EL (cell line): Measurements from ENCODE around the gene RMND1.
"Not testable (repeated sequence)": the region's sequence is repeated elsewhere in the genome, so short reads cannot be mapped to it uniquely, and the experiment has no call there.

Experiments used
- DNase-seq: peaks from one replicate; pipeline ENCODE4 v3.0.0-alpha.2; 2016

The RMND1 gene

DNA sequence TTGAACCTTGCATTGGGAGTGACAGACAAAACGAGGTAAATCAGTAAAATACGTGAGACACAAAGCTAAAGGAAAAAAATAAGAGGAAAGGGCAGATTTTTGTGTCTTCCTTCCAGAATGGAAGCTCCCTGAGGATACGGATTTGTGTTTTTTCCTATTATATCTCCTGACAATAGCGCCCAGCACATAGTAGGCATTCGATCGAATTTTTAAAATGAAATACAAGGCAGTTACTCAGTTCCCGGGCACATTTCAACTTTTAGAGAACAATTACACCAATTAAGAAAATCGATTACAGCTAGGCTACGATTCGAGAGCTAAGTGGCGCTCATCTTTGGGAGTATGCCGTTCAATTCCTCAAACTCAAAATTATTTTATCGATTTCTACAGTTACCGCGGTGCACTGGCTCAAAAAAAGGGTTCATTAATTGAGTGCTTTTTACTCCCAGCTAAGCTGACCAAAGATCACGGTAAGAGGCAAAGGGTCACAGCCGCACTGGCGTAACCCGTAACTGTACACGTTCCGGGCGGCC is 443 bp downstream of the RMND1 start:
- DNase-seq: no peak

DNA sequence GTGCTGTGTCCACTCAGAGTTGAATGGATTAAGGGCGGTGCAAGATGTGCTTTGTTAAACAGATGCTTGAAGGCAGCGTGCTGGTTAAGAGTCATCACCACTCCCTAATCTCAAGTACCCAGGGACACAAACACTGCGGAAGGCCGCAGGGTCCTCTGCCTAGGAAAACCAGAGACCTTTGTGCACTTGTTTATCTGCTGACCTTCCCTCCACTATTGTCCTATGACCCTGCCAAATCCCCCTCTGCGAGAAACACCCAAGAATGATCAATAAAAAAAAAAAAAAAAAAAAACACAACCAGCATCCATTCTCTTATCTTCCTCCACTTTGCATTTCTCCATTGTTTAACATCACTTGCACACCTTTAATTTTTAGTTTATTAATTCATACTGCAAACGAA is 998 bp downstream of the RMND1 start:
- not testable (repeated sequence) for DNase-seq

DNA sequence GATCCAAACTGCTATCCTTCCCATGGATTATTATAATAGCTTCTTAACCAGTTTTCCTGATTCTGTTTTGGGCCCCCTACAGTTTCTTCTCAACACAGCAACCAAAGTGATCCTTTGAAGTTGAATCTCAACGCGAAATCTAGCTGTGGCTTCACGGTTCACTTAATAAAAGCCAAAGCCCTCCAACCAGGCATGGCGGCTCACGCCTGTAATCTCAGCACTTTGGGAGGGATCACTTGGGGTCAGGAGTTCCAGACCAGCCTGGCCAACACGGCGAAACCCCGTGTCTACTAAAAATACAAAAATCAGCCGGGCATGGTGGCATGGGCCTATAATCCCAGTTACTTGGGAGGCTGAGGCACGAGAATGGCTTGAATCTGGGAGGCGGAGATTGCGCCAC is 3.3 kb downstream of the RMND1 start:
- DNase-seq: no peak

DNA sequence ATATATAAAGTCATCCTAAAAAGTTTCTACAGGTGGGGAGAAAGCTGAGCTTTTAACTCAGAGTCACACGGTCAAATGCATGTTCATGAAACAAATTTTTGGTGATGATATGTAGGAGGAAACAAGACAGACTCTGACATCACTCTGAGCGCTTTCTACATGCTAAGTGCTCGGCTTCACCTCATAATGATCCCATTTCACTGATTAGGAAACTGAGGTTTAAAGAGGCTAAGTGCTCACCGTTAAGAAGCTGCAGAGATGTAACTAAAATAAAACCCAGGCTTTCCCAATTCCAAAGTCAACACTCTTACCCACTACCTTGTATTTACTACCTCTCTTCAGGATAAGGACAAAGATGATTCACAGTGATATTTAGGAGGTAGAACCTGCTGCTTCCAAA is 4.7 kb downstream of the RMND1 start:
- no peak for DNase-seq

DNA sequence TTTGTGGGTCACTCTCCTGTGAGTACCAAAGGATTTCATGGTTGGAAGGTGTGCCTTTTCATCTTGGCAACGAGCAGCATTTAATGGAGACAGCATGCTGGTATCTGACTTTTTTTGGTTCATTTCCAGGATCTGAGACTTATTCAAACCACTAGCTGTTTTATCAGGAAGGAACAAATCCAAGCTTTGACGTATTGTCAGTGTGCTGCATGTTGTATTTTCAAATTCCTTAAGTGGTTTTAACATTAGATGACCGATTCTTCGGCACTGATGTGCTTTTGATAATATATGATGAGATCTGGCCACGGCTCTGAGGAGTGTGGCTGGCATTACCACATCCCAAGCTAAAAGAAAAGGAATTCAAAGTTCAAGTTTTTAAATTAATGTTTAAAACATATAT is 6.4 kb downstream of the RMND1 start:
- DNase-seq: peak; percentile 86

DNA sequence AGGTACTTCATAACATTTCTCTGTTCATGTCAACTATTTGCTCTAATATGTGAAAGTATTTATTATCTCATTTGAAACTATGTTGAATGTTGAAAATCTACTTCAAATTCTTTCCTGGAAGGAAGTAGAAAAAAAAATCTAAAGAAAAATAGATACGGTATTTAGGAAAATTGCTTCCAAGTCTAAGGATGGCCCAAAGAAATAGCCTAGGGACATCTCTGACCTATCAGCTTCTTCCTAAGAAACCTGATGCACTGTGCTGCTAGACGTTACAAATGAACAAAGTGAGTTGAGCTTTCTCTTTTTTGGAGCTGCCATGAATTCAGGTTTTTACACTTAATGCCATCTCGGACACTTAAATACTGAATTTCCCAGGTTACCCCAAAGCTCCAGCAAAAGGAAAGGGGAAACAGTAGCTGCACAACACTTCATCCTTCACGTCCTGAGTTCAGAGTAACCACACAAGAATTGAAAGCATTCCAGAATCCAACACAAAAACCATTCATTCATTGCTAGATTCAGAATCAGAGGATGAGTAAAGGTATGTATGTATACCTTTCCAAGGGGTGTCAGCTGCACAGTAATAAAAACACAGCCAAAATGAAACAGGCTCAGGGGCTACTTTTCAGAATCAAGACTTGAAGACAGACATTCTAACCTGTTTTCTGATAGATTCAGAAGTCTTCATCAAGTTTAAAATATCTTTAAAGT is 7.9 kb downstream of the RMND1 start:
- DNase-seq: no peak

DNA sequence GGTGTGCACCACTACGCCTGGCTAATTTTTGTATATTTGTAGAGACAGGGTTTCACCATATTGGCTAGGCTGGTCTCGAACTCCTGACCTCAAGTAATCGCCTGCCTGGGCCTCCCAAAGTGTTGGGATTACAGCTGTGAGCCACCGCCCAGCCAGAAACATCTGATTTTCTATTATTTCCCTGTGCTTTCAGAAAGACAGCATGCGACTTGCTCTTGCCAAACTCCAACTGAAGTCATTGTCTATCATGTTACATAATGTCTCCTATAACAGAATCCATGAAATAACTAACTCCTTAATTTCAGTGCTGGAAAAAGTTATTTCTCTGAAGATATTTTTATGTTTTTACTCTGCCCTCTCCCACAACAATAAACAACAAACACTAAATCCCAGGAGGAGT is 8.5 kb downstream of the RMND1 start:
- DNase-seq: no peak

DNA sequence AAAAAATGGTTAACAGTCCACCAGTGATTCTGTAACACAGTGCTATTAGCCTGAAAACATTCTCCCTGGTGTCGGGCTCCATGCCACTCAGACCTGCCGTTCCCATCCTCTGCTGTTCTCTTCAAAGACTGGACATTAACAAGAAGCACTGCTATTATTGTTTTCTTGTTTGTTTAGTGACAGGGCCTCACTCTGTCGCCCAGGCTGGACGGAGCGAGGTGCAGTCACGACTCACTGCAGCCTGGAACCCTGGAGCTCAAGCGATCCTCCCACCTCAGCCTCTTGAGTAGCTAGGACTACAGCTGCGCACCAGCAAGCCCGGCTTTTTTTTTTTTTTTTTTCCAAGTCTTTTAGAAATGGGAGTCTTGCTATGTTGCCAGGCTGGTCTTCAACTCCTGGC is 9.6 kb downstream of the RMND1 start:
- DNase-seq: no peak

DNA sequence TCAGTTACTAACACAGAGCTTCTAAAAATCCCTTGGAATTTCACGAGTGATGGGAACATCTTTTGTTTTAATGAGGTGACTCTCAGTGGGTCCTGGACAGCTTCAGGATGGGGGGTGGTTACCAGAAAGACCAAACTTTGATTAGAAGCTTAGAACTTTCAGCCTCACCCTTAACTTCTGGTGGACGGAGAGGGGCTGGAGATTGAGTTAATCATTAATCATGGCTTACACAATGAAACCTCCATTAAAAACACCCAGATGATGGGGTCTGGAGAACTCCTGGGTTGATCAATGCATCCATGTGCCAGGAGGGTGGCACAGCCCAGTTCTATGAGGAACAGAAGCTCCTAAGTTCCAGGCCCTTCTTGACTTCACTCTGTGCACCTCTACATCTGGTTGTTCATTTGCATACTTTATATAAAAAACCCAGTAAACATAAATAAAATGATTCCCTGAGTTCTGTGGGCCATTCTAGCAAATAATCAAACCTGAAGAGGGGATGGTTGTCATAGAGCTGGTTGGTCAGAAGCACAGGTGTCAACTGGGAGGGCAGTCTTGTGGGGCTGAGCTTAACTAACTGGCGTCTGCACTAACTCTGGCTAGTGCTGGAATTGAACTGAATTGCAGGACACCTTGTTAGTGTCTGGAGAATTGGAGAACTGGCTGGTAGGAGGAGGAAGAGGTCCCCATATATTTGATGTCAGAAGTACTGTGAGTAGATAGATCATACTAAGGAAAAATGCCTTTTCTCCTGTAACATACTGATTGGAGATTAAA is 10.3 kb downstream of the RMND1 start:
- DNase-seq: no peak

DNA sequence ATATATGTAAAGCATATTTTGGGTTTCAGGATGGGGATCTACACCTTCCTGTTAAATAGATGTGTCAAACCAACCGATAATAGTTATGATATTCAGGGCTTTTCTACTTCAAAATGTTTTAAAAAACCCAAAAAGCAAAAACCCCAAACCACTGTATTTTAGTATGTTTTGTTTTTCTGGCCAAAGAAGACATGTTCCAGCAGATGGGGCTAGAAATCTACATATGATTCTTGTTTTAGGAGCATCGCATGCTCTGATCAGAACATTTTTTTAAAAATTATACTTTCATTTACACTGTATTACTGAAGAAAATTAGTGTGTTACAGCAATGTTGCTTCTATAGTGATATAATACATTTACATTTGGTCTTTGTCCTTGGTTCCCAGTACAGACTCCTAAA is 11.0 kb downstream of the RMND1 start:
- peak; percentile 30 for DNase-seq

DNA sequence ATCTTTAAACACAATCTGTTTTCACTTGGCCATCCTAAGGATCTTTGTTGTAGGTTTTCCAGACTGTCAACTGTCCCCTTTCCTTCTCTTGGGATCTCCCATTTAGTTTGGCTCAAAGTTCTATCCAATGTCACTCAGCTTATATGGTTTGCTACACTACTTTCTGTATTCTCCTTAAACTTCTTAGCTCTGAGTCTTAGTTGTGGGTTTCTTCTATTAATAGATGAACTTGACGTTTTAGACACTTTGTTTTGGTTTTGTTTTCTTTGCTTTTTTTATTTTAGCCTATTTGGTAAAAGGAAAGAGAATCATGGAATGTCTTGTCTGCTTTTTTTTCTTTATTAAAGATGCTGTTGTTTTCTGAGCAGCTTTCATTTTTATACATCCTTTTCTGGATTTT is 11.4 kb downstream of the RMND1 start:
- DNase-seq: no peak

DNA sequence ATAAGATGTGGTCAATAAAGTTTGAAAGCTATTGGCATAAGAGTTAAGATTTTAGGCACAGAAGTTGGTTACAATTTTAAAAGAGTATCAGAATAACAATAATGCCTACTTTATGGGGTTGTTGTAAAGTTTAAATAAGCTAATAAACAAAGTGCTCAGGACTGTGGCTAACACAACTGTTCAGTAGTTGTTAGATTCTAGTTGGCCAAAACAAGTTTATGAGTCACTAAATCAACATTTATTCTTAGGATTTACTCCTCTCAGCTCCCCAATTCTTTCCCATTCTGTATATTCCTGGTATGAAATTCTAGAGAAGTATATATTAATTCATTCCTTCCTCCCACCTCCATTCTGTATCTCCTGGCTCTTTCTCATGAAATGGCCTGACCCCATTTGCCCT is 14.5 kb downstream of the RMND1 start:
- no peak for DNase-seq

DNA sequence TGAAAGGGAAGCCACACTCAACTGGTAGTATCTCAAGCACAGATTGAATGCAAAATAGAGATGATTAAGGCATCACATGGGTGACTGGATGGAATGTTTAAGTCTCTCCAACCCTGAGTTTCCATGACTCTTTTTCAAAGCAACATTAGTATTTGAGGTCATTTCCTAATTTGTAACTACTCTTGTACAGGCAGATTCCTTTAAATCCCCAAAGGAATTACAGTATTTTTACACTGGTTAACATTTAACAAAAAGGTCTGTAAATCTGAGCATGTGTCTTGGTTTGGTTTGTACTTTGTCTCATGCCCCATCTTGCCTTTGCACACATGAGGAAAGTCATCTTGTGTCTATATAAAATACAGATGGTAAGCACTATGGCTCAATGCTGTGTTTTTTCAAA is 15.1 kb downstream of the RMND1 start:
- peak; percentile 34 for DNase-seq

DNA sequence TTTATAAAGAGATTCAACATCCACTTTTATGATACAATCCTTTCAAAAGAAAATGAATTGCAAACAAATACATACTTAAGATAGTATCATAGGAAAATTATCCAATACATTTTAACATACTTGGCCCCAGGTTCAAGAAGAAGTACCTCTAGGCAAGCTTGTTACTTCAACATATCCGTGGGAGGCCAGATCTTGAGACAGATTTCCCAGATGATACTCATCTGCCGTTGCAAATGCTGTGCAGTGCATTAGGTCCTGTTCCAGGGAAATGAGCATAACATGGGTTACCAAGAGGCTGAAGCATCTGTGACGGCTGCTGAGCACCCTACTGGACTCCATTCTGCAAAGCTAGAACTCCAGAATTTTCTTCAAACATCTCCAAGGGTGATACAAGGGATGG is 15.6 kb downstream of the RMND1 start:
- no peak for DNase-seq

DNA sequence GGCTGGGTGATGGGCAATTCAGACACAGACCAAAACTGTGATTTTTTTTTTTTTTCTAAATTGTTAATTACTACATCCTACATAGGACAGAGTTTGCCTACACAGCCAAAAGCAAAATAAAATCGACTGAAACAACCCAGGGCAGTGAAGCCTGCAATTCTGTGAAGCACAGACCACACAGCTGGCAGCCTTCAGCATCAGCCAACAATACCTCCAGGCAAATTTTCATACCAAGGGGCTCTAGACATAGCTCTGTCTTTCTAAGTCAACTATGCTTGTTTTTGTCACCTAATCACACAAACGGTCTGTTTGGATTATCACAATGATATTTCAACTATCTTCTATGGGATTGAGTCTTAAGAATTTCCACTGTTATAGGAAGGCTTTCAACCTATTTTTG is 17.6 kb downstream of the RMND1 start:
- no peak for DNase-seq

DNA sequence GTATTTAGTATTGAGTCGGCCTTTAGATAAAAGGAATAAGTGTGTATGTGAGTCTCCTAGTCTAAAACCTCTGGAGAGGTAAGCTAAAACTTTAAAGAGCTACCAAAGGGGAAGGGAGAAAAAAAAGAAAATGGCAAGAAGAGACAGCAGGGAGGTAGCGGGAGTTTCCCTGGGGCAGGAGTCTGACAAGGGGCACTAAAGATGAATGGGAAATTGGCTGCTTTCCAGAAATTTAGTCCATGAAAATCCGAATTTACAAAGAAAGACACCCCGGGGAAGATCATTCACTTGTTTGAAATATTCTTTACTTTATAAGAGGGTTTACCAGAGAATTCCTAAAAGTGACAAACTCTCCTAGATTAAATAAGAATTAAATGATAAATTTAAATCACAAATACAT is 19.3 kb downstream of the RMND1 start:
- DNase-seq: no peak

DNA sequence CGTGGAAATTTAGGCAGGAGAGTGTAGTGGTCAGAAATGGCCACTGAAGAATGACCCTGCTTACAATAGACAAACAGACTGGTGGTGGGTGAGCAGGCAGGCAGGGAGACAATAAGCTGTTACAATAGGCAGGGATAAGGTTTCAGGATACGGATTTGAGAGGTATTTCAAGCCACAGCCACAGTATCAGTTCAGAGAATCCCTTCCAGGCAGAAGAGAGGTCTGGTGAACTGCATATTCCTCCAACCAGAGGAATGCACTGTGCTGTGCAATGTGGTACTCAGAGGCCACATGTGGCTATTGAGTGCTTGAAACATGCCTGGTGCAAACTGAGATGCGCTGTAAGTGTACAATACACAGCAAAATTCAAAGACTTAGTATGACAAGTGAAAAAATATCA is 20.6 kb downstream of the RMND1 start:
- DNase-seq: no peak

DNA sequence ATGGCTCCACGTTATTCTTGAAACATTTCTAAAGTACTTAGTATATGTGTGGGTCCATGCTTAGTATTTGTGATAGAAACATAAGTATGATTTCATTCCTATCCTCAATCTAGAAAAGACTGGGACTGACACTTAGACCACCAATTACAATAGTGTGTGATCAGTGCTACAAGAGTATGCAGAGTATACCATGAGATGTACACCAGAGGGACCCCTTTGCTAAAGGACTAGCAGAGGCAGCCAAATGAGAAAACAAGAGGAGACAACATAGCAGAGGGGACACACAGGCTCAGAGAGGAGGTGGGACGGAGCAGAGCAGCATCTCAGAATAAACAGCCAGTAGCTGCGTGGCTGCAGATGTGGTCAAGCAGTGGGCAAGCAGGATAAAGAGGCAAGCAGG is 21.0 kb downstream of the RMND1 start:
- no peak for DNase-seq

DNA sequence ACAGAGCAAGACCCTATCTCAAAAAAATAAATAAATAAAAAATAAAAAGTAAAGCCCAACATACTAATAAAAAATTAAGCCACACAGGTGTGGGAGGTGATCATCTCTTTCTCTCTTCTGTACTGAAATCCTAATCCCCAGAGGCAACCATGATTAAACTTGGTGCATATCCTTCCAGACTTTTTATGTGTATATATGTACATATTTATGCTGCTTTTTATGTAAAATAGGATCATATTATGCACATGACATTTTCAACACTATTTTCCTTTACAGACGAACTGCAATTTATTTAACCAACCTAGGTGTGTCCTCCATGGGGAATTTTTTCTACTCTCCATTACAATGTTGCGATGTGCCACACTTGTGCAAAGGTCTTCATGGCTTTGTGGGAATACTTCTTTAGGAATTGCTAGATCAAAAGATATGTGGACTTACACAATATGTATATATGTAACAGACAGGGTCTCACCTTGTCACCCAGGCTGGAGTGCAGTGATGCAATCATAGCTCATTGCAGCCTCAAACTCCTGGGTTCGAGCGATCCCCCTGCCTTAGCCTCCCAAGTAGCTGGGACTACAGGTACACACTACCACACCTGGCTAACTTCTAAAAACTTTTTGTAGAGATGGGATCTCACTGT is 23.7 kb downstream of the RMND1 start:
- DNase-seq: no peak

DNA sequence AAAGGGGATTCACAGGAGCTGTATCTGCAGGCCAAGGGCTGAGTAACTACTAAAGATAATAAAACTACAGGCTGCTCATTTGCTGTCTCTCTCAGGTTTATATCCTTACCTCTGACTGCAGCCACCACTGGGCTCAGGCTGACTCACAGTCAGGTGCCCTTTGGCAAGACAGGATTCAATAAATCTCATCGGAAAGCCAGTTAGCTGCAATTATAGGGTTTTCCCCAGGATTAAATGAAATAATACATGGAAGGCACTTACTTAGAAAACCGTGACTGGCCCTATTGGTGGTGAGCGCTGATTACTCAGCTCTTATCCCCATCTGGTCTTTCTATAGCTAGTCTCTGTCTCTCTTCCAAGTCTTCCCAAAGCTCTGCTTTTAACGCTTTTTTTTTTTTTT is 26.4 kb downstream of the RMND1 start:
- DNase-seq: no peak

DNA sequence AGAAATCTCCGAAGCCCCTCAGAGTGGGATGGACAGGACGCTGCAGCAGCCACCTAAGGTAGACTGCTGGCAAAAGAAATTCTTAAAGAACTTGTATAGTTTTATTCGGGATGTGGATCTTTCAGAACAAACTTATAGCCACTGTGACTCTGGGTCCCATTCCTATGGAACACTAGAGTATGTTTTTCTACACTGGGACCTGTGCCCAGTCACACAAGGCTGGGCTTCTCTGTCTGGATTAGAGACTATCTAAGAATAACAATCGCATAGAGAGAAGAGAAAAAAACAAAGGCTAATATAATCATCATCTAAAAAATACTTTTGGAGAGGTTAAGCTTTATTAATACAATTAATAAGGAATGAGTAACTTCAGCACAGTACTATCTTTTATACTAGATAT is 28.9 kb downstream of the RMND1 start:
- no peak for DNase-seq

DNA sequence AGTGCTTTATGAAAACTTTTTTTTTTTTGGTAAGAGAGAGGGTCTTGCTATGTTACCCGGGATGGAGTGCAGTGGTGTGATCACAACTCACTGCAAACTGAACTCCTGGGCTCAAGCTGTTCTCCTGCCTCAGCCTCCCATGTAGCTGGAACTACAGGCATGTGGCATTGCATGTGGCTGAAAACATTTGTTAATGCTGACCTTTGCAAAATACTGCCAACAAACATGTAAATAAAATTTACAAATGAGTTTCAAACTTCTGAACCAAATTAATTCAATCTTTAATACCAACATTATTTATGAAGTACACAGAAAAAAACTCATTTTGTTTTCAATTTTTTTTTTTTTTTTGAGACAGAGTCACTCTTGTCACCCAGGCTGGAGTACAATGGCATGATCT is 34.4 kb downstream of the RMND1 start:
- no peak for DNase-seq

DNA sequence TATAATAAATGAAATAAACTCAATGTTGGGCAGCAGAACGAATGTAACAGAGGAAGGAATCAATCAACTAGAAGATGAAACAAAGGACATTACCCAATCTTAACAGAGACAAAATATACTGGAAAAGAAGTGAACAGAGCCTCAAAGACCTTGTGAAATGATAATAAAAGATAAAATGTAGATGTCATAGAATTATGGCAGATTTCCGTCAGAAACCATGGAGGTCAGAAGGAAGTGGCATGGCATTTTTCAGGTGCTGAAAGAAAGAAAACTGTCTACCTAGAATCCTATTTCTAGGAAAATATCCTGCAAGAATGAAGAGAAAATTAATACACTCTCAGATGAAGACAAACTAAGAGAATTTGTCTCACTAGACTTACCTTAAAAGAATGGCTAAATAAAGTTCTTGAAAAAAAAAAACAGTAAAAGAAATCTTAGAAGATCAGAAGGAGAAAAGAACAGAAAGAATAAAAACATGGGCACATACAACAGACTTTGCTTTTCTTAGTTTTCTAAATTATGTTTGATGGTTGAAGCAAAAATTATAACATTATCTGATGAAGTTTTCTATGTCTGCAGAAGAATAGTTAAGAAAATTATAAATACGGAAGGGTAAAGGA is 37.2 kb downstream of the RMND1 start:
- no peak for DNase-seq
